ENCODE results near the gene THEM5.

THEM5 gene

GRCh38 chr1:151800830-151801229 lies 52.7 kb downstream of the THEM5 start:
- DNase-seq (ENCODE audit: low spot score), result no peak

GRCh38 chr1:151799179-151800022 lies 54.1 kb downstream of the THEM5 start:
- DNase-seq (ENCODE audit: low spot score), result no peak

- no peak for DNase-seq (ENCODE audit: low spot score)
Measured at GRCh38 chr1:151798571-151798970, 54.9 kb downstream of the THEM5 start.
